HepG2 (cell line): Measurements from ENCODE around the gene HMGN1. TPM values are rescaled to one million over a fixed set of nuclear protein-coding genes. Genes with fewer than 3 reads are reported as not detected.

Experiments
- CHD4 ChIP-seq: fragments of 200-600 bp; sonication (generic); IDR thresholded peaks from 2 replicates; pipeline ENCODE4 v1.7.0; 2017; ENCODE audit warnings: mild to moderate bottlenecking, low read length, borderline replicate concordance
- FIP1L1 ChIP-seq: fragments of 200-400 bp; formaldehyde crosslinking; IDR thresholded peaks from 2 replicates; pipeline ENCODE4 v1.6.1; 2018; ENCODE audit warnings: low read depth, mild to moderate bottlenecking, low read length, moderate library complexity, borderline replicate concordance; ENCODE audit not compliant: insufficient read depth
- GTF2F1 ChIP-seq: fragments of 150-350 bp; IDR thresholded peaks from 2 replicates; pipeline ENCODE4 v1.6.1; 2014; ENCODE audit warnings: low read length
- HCFC1 ChIP-seq: fragments of 150-350 bp; IDR thresholded peaks from 2 replicates; pipeline ENCODE4 v1.6.1; 2014; ENCODE audit warnings: low read depth, low read length
- HOXA5 ChIP-seq: sonication (generic); formaldehyde crosslinking; IDR thresholded peaks from 2 replicates; pipeline ENCODE4 v1.4.0; 2020; ENCODE audit warnings: missing genetic modification reagents
- JDP2 ChIP-seq: sonication (generic); formaldehyde crosslinking; IDR thresholded peaks from 2 replicates; pipeline ENCODE4 v1.8.1; 2022; ENCODE audit warnings: missing genetic modification reagents, borderline replicate concordance
- KLF15 ChIP-seq: sonication (generic); formaldehyde crosslinking; IDR thresholded peaks from 2 replicates; pipeline ENCODE4 v1.8.1; 2023; ENCODE audit warnings: borderline replicate concordance, mild to moderate bottlenecking, inconsistent platforms, missing genetic modification reagents, mixed read lengths
- MZF1 ChIP-seq: sonication (generic); formaldehyde crosslinking; IDR thresholded peaks from 2 replicates; pipeline ENCODE4 v1.8.1; 2023; ENCODE audit warnings: mild to moderate bottlenecking, missing genetic modification reagents, borderline replicate concordance
- NCOA5 ChIP-seq: sonication (generic); formaldehyde crosslinking; IDR thresholded peaks from 2 replicates; pipeline ENCODE4 v1.4.0; 2020; ENCODE audit warnings: missing genetic modification reagents
- NFKBIZ ChIP-seq: IDR thresholded peaks from 2 replicates; pipeline ENCODE4 v1.6.1; 2018; ENCODE audit warnings: missing genetic modification reagents, missing compliant biosample characterization
- RFX3 ChIP-seq: IDR thresholded peaks from 2 replicates; pipeline ENCODE4 v1.6.1; 2016; ENCODE audit warnings: missing biosample characterization, missing genetic modification reagents
- STAT5B ChIP-seq: sonication (generic); formaldehyde crosslinking; IDR thresholded peaks from 2 replicates; pipeline ENCODE4 v1.4.0; 2020; ENCODE audit warnings: missing genetic modification reagents
- TCF12 ChIP-seq, 2 experiments: fragments of 450-650 bp in 1 of 2; sonication (generic) in 1 of 2; formaldehyde crosslinking in 1 of 2; IDR thresholded peaks; 2 replicates each; pipeline versions ENCODE4 v1.6.1 to v1.8.0; 2017 to 2022; ENCODE audit warnings: antibody characterized with exemption in 1 of 2, mild to moderate bottlenecking in 1 of 2, missing genetic modification reagents in 1 of 2, moderate library complexity in 1 of 2
- ZBTB21 ChIP-seq: sonication (generic); formaldehyde crosslinking; IDR thresholded peaks from 2 replicates; pipeline ENCODE4 v1.4.0; 2020; ENCODE audit warnings: missing genetic modification reagents
- ZFAT ChIP-seq: sonication (generic); formaldehyde crosslinking; conservative IDR thresholded peaks from 2 replicates; pipeline ENCODE4 v1.8.1; 2023; ENCODE audit warnings: missing genetic modification reagents, inconsistent platforms
- ZNF34 ChIP-seq: sonication (generic); formaldehyde crosslinking; IDR thresholded peaks from 2 replicates; pipeline ENCODE4 v1.4.0; 2020; ENCODE audit warnings: mild to moderate bottlenecking, missing genetic modification reagents, borderline replicate concordance
- ZNF354B ChIP-seq: sonication (generic); formaldehyde crosslinking; IDR thresholded peaks from 2 replicates; pipeline ENCODE4 v1.8.0; 2022; ENCODE audit warnings: mild to moderate bottlenecking, missing genetic modification reagents
- ZNF652 ChIP-seq: IDR thresholded peaks from 2 replicates; pipeline ENCODE4 v1.6.1; 2016; ENCODE audit warnings: low read depth, borderline replicate concordance
- ZNF768 ChIP-seq: sonication (generic); formaldehyde crosslinking; IDR thresholded peaks from 2 replicates; pipeline ENCODE4 v1.4.0; 2020; ENCODE audit warnings: missing genetic modification reagents
- polyA plus RNA-seq, 8 experiments: library from polyadenylated mRNA; depleted of rRNA in 3 of 8; stranded (reverse) in 7 of 8; unstranded in 1 of 8; fragments of >200 nt; fragmentation: Illumina TruSeq in 4 of 8; extraction: Trizol in 4 of 8; gene quantifications; 2 replicates each; pipeline versions ENCODE4 v1.2.1 to v1.2.3, GENCODE V29; 2011 to 2016; ENCODE audit warnings: low read depth in 4 of 8, missing spikeins in 1 of 8, mixed read lengths in 1 of 8; ENCODE audit not compliant: insufficient read depth in 1 of 8
- total RNA-seq, 5 experiments: library from RNA; depleted of rRNA; stranded (reverse); fragments of >200 nt; fragmentation: Illumina TruSeq; extraction: Trizol; gene quantifications; 2 replicates each; pipeline ENCODE4 v1.2.3, GENCODE V29; 2016; ENCODE audit warnings: low read depth in 1 of 5
- TF ChIP-seq, protein P1 (sequence below): sonication (generic); formaldehyde crosslinking; conservative IDR thresholded peaks from 2 replicates; pipeline ENCODE4 v1.8.0; 2022; ENCODE audit warnings: low read depth, missing genetic modification reagents
- TF ChIP-seq, protein P2 (sequence below): IDR thresholded peaks from 2 replicates; pipeline ENCODE4 v1.6.1; 2012; ENCODE audit warnings: inconsistent platforms
- TF ChIP-seq, protein P3 (sequence below): sonication (generic); formaldehyde crosslinking; IDR thresholded peaks from 2 replicates; pipeline ENCODE4 v1.8.1; 2022; ENCODE audit warnings: mild to moderate bottlenecking, missing genetic modification reagents
- TF ChIP-seq, protein P4 (sequence below): IDR thresholded peaks from 2 replicates; pipeline ENCODE4 v1.6.1; 2018; ENCODE audit warnings: missing genetic modification reagents, mild to moderate bottlenecking, missing compliant biosample characterization
- TF ChIP-seq, protein P5 (sequence below), 2 experiments: sonication (generic) in 1 of 2; formaldehyde crosslinking in 1 of 2; IDR thresholded peaks; 2 replicates each; pipeline versions ENCODE4 v1.4.0 to v1.6.1; 2018 to 2020; ENCODE audit warnings: missing genetic modification reagents in 2 of 2, borderline replicate concordance in 1 of 2, low read depth in 1 of 2, mild to moderate bottlenecking in 1 of 2, missing biosample characterization in 1 of 2

The HMGN1 gene
- total and polyA plus RNA-seq, 2 of the 13 experiments (the other 11 are each of a cell fraction or from before 2014, with no cell fraction given): 104 to 286 TPM

DNA sequence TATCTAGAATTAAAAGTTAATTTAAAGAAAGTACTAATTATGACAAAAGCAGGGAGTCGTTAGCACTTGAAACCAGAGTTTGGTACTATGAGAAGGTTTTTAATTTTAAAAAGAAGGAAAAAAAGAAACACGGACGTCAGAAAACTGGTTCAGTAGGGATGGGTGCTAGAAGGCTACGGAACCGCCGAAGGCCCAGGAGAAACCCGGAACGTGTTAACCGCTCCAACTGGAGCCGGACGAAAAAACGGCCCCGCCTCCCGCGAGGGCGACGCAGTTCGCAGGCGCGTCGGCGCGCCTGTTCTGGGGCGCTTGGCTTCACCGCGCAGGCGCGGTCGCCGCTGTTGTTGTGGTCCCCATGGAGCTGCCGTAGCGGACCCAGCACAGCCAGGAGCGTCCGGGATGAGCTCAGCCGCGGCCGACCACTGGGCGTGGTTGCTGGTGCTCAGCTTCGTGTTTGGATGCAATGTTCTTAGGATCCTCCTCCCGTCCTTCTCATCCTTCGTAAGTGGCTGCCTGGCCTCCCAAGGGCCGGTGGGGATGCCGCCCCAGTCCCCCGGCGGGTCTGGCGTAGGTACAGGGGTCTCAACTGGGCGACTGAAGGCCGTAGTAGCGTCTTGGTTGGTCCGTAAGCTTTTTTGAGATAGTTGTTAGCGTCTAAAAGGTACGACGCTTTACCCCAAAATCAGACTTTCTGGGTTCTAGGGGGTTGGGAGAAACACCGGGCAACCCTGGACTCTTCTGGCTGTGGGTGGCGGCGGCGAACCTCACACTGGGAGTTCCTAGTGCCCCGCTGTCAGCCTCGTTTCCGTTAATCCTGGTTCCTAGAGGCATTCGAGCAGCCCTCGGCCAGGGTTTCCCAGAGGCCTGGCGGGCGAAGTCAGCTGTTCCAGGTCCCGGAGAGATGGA, 31.4 kb upstream of the HMGN1 start (continued):
- TF ChIP-seq, protein P1, sequence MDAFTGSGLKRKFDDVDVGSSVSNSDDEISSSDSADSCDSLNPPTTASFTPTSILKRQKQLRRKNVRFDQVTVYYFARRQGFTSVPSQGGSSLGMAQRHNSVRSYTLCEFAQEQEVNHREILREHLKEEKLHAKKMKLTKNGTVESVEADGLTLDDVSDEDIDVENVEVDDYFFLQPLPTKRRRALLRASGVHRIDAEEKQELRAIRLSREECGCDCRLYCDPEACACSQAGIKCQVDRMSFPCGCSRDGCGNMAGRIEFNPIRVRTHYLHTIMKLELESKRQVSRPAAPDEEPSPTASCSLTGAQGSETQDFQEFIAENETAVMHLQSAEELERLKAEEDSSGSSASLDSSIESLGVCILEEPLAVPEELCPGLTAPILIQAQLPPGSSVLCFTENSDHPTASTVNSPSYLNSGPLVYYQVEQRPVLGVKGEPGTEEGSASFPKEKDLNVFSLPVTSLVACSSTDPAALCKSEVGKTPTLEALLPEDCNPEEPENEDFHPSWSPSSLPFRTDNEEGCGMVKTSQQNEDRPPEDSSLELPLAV (CRISPR knock-in tag): no peak
- TF ChIP-seq ZBTB21 (CRISPR knock-in tag) (no peak), RFX3 (CRISPR knock-in tag) (peak; percentile 55), HCFC1 (0 out of 2 replicates have a peak, but pooled peaks have one; percentile 30), NCOA5 (CRISPR knock-in tag) (no peak), HOXA5 (CRISPR knock-in tag) (no peak), ZNF652 (CRISPR knock-in tag) (peak; percentile 28; the same call in 1 of the 2 replicates), MZF1 (CRISPR knock-in tag) (no peak), ZFAT (no peak), FIP1L1 (no peak), GTF2F1 (no peak), NFKBIZ (CRISPR knock-in tag) (no peak), CHD4 (no peak), ZNF768 (CRISPR knock-in tag) (peak; percentile 42; the same call in 1 of the 2 replicates), JDP2 (CRISPR knock-in tag) (no peak), ZNF34 (no peak), TCF12 (IDR thresholded peaks at IDR 0.05) (no peak), TCF12 (CRISPR knock-in tag; IDR thresholded peaks at IDR 0.05) (no peak), STAT5B (CRISPR knock-in tag) (no peak), KLF15 (CRISPR knock-in tag) (no peak), ZNF354B (CRISPR knock-in tag) (no peak)
- TF ChIP-seq, protein P2, sequence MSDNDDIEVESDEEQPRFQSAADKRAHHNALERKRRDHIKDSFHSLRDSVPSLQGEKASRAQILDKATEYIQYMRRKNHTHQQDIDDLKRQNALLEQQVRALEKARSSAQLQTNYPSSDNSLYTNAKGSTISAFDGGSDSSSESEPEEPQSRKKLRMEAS: peak; percentile 57; the same call in 1 of the 2 replicates
- TF ChIP-seq, protein P3, sequence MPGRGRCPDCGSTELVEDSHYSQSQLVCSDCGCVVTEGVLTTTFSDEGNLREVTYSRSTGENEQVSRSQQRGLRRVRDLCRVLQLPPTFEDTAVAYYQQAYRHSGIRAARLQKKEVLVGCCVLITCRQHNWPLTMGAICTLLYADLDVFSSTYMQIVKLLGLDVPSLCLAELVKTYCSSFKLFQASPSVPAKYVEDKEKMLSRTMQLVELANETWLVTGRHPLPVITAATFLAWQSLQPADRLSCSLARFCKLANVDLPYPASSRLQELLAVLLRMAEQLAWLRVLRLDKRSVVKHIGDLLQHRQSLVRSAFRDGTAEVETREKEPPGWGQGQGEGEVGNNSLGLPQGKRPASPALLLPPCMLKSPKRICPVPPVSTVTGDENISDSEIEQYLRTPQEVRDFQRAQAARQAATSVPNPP (CRISPR knock-in tag): no peak
- TF ChIP-seq, protein P4, sequence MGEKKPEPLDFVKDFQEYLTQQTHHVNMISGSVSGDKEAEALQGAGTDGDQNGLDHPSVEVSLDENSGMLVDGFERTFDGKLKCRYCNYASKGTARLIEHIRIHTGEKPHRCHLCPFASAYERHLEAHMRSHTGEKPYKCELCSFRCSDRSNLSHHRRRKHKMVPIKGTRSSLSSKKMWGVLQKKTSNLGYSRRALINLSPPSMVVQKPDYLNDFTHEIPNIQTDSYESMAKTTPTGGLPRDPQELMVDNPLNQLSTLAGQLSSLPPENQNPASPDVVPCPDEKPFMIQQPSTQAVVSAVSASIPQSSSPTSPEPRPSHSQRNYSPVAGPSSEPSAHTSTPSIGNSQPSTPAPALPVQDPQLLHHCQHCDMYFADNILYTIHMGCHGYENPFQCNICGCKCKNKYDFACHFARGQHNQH (CRISPR knock-in tag): peak; percentile 14; the same call in 1 of the 2 replicates
- TF ChIP-seq, protein P5, sequence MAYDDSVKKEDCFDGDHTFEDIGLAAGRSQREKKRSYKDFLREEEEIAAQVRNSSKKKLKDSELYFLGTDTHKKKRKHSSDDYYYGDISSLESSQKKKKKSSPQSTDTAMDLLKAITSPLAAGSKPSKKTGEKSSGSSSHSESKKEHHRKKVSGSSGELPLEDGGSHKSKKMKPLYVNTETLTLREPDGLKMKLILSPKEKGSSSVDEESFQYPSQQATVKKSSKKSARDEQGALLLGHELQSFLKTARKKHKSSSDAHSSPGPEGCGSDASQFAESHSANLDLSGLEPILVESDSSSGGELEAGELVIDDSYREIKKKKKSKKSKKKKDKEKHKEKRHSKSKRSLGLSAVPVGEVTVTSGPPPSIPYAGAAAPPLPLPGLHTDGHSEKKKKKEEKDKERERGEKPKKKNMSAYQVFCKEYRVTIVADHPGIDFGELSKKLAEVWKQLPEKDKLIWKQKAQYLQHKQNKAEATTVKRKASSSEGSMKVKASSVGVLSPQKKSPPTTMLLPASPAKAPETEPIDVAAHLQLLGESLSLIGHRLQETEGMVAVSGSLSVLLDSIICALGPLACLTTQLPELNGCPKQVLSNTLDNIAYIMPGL (CRISPR knock-in tag; IDR thresholded peaks at IDR 0.05; ENCODE audit: borderline replicate concordance in 1 of 2, low read depth in 1 of 2): no peak; a peak in 2 of 4 replicates
